K562 (cell line): ENCODE measurements around the gene VPS13D. TPM values are rescaled to one million over a fixed set of nuclear protein-coding genes. Genes with fewer than 3 reads are reported as not detected.

Experiments
- CBFB ChIP-seq: sonication (generic); formaldehyde crosslinking; IDR thresholded peaks from 2 replicates; pipeline ENCODE4 v1.4.0; 2020; ENCODE audit warnings: mild to moderate bottlenecking, missing genetic modification reagents
- DIDO1 ChIP-seq: fragments of 450-650 bp; IDR thresholded peaks from 2 replicates; pipeline ENCODE4 v1.6.1; 2016; ENCODE audit warnings: low read depth, missing biosample characterization, missing genetic modification characterization
- EWSR1 ChIP-seq: fragments of 450-650 bp; IDR thresholded peaks from 2 replicates; pipeline ENCODE4 v1.6.1; 2018; ENCODE audit warnings: borderline replicate concordance, mild to moderate bottlenecking, low read depth, moderate library complexity; ENCODE audit not compliant: partially characterized antibody
- MAFG ChIP-seq: fragments of 450-650 bp; conservative IDR thresholded peaks from 2 replicates; pipeline ENCODE4 v1.6.1; 2016; ENCODE audit warnings: missing genetic modification characterization, missing compliant biosample characterization
- SMARCA5 ChIP-seq: fragments of 450-650 bp; IDR thresholded peaks from 2 replicates; pipeline ENCODE4 v1.6.1; 2016
- polyA plus RNA-seq, 8 experiments: library from polyadenylated mRNA; depleted of rRNA in 4 of 8; stranded (reverse) in 5 of 8; unstranded in 3 of 8; fragments of >200 nt; fragmentation: Nextera tagmentation in 2 of 8; fragmentation: Illumina TruSeq in 1 of 8; extraction: Ambion mirVana in 2 of 8; extraction: Trizol in 1 of 8; gene quantifications; 2 replicates each; pipeline versions ENCODE4 v1.2.1 to v1.2.3, GENCODE V29; 2011 to 2014; ENCODE audit warnings: inconsistent platforms in 1 of 8, missing spikeins in 1 of 8
- total RNA-seq, 7 experiments: library from RNA; depleted of rRNA in 6 of 7; stranded (reverse); fragments of >200 nt in 6 of 7; fragmentation: Illumina TruSeq in 2 of 7; extraction: Trizol in 2 of 7; gene quantifications; 2 replicates each; pipeline versions ENCODE4 v1.2.1 to v1.2.3, GENCODE V29; 2011 to 2021; ENCODE audit warnings: low replicate concordance in 1 of 7
- TF ChIP-seq, protein P1 (sequence below), 2 experiments: fragments of 450-650 bp; IDR thresholded peaks; 2 replicates each; pipeline ENCODE4 v1.6.1; 2016; ENCODE audit warnings: mild to moderate bottlenecking in 2 of 2, borderline replicate concordance in 1 of 2, low read depth in 1 of 2, moderate library complexity in 1 of 2
- TF ChIP-seq, protein P2 (sequence below): sonication (generic); formaldehyde crosslinking; IDR thresholded peaks from 2 replicates; pipeline ENCODE4 v1.8.0; 2022; ENCODE audit warnings: mild to moderate bottlenecking, missing genetic modification reagents
- TF ChIP-seq, protein P3 (sequence below): sonication (generic); formaldehyde crosslinking; IDR thresholded peaks from 2 replicates; pipeline ENCODE4 v1.8.1; 2023; ENCODE audit warnings: mild to moderate bottlenecking, missing genetic modification reagents

VPS13D gene
- total and polyA plus RNA-seq, 9 of the 15 experiments (the other 6 are each of a cell fraction or from before 2014, with no cell fraction given) = 6.1 to 51.5 (median 38.5) TPM

- TF ChIP-seq, protein P1, sequence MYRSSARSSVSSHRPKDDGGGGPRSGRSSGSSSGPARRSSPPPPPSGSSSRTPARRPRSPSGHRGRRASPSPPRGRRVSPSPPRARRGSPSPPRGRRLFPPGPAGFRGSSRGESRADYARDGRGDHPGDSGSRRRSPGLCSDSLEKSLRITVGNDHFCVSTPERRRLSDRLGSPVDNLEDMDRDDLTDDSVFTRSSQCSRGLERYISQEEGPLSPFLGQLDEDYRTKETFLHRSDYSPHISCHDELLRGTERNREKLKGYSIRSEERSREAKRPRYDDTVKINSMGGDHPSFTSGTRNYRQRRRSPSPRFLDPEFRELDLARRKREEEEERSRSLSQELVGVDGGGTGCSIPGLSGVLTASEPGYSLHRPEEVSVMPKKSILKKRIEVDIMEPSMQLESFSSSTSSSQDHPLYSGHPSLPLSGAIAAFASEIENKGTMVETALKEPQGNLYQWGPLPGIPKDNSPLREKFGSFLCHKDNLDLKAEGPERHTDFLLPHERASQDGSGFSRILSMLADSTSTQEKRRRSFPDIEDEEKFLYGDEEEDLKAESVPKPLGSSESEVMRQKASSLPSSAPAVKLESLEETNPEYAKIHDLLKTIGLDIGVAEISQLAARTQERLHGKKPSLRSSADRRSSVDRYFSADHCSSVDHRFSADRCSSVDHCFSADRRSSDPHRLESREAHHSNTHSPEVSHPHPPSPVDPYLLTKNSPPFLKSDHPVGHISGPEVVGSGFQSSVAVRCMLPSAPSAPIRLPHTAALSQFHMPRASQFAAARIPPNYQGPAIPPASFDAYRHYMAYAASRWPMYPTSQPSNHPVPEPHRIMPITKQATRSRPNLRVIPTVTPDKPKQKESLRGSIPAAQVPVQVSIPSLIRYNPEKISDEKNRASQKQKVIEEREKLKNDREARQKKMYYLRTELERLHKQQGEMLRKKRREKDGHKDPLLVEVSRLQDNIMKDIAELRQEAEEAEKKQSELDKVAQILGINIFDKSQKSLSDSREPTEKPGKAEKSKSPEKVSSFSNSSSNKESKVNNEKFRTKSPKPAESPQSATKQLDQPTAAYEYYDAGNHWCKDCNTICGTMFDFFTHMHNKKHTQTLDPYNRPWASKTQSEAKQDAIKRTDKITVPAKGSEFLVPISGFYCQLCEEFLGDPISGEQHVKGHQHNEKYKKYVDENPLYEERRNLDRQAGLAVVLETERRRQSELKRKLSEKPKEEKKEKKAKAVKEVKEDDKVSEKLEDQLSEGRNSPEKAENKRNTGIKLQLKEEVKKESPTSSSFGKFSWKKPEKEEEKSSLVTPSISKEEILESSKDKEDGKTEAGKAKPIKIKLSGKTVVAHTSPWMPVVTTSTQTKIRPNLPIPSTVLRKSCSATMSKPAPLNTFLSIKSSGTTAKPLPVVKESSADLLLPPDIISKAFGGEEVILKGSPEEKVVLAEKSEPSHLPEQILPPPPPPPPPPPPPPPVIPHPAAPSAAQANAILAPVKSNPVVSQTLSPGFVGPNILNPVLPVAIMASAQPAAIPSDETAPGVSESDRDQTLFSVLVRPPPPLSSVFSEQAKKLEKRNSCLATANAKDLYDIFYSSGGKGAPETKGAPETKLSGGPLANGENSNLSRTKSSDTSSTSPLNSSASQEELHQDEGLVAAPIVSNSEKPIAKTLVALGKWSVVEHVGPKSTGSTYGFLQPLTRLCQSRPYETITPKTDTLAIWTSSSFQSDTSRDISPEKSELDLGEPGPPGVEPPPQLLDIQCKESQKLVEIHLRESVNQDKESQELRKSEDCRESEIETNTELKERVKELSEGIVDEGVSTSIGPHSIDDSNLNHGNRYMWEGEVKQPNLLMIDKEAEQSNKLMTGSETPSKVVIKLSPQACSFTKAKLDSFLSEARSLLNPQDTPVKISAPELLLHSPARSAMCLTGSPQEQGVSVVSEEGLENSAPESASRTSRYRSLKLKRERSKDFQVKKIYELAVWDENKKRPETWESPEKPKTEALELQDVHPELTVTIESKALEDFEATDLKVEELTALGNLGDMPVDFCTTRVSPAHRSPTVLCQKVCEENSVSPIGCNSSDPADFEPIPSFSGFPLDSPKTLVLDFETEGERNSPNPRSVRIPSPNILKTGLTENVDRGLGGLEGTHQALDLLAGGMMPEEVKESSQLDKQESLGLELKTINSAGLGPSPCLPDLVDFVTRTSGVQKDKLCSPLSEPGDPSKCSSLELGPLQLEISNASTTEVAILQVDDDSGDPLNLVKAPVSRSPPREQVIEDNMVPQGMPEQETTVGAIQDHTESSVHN (IDR thresholded peaks at IDR 0.05; ENCODE audit: borderline replicate concordance in 1 of 2, low read depth in 1 of 2) = peak in 1 of 2 experiments; percentile 95; a peak in 2 of 4 replicates
- TF ChIP-seq, protein P2, sequence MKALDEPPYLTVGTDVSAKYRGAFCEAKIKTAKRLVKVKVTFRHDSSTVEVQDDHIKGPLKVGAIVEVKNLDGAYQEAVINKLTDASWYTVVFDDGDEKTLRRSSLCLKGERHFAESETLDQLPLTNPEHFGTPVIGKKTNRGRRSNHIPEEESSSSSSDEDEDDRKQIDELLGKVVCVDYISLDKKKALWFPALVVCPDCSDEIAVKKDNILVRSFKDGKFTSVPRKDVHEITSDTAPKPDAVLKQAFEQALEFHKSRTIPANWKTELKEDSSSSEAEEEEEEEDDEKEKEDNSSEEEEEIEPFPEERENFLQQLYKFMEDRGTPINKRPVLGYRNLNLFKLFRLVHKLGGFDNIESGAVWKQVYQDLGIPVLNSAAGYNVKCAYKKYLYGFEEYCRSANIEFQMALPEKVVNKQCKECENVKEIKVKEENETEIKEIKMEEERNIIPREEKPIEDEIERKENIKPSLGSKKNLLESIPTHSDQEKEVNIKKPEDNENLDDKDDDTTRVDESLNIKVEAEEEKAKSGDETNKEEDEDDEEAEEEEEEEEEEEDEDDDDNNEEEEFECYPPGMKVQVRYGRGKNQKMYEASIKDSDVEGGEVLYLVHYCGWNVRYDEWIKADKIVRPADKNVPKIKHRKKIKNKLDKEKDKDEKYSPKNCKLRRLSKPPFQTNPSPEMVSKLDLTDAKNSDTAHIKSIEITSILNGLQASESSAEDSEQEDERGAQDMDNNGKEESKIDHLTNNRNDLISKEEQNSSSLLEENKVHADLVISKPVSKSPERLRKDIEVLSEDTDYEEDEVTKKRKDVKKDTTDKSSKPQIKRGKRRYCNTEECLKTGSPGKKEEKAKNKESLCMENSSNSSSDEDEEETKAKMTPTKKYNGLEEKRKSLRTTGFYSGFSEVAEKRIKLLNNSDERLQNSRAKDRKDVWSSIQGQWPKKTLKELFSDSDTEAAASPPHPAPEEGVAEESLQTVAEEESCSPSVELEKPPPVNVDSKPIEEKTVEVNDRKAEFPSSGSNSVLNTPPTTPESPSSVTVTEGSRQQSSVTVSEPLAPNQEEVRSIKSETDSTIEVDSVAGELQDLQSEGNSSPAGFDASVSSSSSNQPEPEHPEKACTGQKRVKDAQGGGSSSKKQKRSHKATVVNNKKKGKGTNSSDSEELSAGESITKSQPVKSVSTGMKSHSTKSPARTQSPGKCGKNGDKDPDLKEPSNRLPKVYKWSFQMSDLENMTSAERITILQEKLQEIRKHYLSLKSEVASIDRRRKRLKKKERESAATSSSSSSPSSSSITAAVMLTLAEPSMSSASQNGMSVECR (CRISPR knock-in tag) = peak; percentile 30; the same call in 1 of the 2 replicates
- no peak for TF ChIP-seq EWSR1
- peak; percentile 74 for TF ChIP-seq SMARCA5
- peak; percentile 81 for TF ChIP-seq MAFG (tag)
- peak; percentile 1; the same call in 1 of the 2 replicates for TF ChIP-seq CBFB (CRISPR knock-in tag)
- TF ChIP-seq, protein P3, sequence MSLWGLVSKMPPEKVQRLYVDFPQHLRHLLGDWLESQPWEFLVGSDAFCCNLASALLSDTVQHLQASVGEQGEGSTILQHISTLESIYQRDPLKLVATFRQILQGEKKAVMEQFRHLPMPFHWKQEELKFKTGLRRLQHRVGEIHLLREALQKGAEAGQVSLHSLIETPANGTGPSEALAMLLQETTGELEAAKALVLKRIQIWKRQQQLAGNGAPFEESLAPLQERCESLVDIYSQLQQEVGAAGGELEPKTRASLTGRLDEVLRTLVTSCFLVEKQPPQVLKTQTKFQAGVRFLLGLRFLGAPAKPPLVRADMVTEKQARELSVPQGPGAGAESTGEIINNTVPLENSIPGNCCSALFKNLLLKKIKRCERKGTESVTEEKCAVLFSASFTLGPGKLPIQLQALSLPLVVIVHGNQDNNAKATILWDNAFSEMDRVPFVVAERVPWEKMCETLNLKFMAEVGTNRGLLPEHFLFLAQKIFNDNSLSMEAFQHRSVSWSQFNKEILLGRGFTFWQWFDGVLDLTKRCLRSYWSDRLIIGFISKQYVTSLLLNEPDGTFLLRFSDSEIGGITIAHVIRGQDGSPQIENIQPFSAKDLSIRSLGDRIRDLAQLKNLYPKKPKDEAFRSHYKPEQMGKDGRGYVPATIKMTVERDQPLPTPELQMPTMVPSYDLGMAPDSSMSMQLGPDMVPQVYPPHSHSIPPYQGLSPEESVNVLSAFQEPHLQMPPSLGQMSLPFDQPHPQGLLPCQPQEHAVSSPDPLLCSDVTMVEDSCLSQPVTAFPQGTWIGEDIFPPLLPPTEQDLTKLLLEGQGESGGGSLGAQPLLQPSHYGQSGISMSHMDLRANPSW (CRISPR knock-in tag) = no peak
- TF ChIP-seq DIDO1 (tag) = 0 out of 2 replicates have a peak, but pooled peaks have one; percentile 36
Measured at GRCh38 chr1:12549460-12550349, 319.9 kb downstream of the VPS13D start (continued).
